B cell (primary cell): ENCODE measurements around the gene RARS2. TPM values are rescaled to one million over a fixed set of nuclear protein-coding genes. Genes with fewer than 3 reads are reported as not detected.

ENCODE experiments used
- ATAC-seq: fragments of 200-7000 bp; cut with Tn5 transposase; one replicate; pipeline ENCODE4 v1.10.0; 2021; ENCODE audit warnings: low read depth, mild to moderate bottlenecking, moderate number of reproducible peaks, moderate library complexity
- CTCF ChIA-PET: fragments of 350-600 bp; sonication (Branson Sonifier 250); formaldehyde crosslinking; loops from one replicate; lab custom pipeline; 2021; ENCODE audit warnings: antibody characterized with exemption, inconsistent platforms; lab: Charles Lee
- POLR2A ChIA-PET: fragments of 350-600 bp; sonication (Branson Sonifier 250); formaldehyde crosslinking; loops from one replicate; lab custom pipeline; 2021; ENCODE audit warnings: antibody characterized with exemption; lab: Charles Lee
- DNase-seq: peaks from one replicate; pipeline ENCODE4 v3.0.0; 2013
- H2AFZ ChIP-seq: 2 replicates; pipeline ENCODE4 v1.6.1; 2012; ENCODE audit warnings: mild to moderate bottlenecking, low read depth, low read length; ENCODE audit not compliant: insufficient read depth, poor library complexity, severe bottlenecking
- H3K27ac ChIP-seq, 2 donors: 1 replicate in 1 of 2; 2 replicates in 1 of 2; pipeline ENCODE4 v1.5.1; 2012 to 2013; ENCODE audit warnings: low read length in 2 of 2, mild to moderate bottlenecking in 2 of 2, moderate library complexity in 1 of 2
- H3K27me3 ChIP-seq, 4 experiments: fragments of 200-600 bp in 1 of 4; sonication (generic) in 1 of 4; replicated peaks in 1 of 4; 1 replicate in 2 of 4; 2 replicates in 2 of 4; pipeline versions ENCODE4 v1.6.1 to v1.7.0; 2013 to 2016; ENCODE audit warnings: low read length in 3 of 4, mild to moderate bottlenecking in 2 of 4, mixed read lengths in 1 of 4, moderate library complexity in 1 of 4; ENCODE audit not compliant: insufficient read depth in 4 of 4, control insufficient read depth in 3 of 4; ENCODE audit errors: control extremely low read depth in 1 of 4
- H3K36me3 ChIP-seq, 2 experiments: replicated peaks in 1 of 2; 1 replicate in 1 of 2; 2 replicates in 1 of 2; pipeline versions ENCODE4 v1.6.1 to v1.7.1; 2013; ENCODE audit warnings: low read length in 1 of 2; ENCODE audit not compliant: insufficient read depth in 2 of 2, control insufficient read depth in 1 of 2; ENCODE audit errors: control extremely low read depth in 1 of 2, extremely low read depth in 1 of 2
- H3K4me1 ChIP-seq, 2 donors: fragments of 200-600 bp in 1 of 2; sonication (generic) in 1 of 2; 1 replicate in 1 of 2; 2 replicates in 1 of 2; pipeline versions ENCODE4 v1.5.1 to v1.6.1; 2013 to 2017; ENCODE audit warnings: low read length in 2 of 2; ENCODE audit not compliant: control insufficient read depth in 2 of 2, insufficient read depth in 2 of 2
- H3K4me2 ChIP-seq: replicated peaks from 2 replicates; pipeline ENCODE3; 2012; ENCODE audit warnings: mild to moderate bottlenecking, low read depth, low read length; ENCODE audit not compliant: poor library complexity, severe bottlenecking
- H3K4me3 ChIP-seq, 5 experiments: fragments of 200-600 bp in 1 of 5; sonication (generic) in 1 of 5; 1 replicate in 3 of 5; 2 replicates in 2 of 5; pipeline versions ENCODE4 v1.5.1 to v1.7.0; 2011 to 2016; ENCODE audit warnings: low read length in 4 of 5, mild to moderate bottlenecking in 4 of 5, low read depth in 2 of 5, control low read depth in 1 of 5, moderate library complexity in 1 of 5; ENCODE audit not compliant: insufficient read depth in 1 of 5; ENCODE audit errors: control extremely low read depth in 1 of 5, extremely low read depth in 1 of 5
- H3K79me2 ChIP-seq: fragments of 200-600 bp; sonication (generic); one replicate; pipeline ENCODE4 v1.6.0; 2016; ENCODE audit warnings: low read length; ENCODE audit not compliant: control insufficient read depth, insufficient read depth
- H3K9ac ChIP-seq: fragments of 200-600 bp; sonication (generic); 2 replicates; pipeline ENCODE4 v1.6.1; 2017; ENCODE audit warnings: mild to moderate bottlenecking, low read length, moderate library complexity
- H3K9me3 ChIP-seq, 3 donors: one replicate each; pipeline versions ENCODE4 v1.6.1 to v1.7.1; 2013; ENCODE audit warnings: low read length in 2 of 3; ENCODE audit not compliant: control insufficient read depth in 2 of 3, insufficient read depth in 1 of 3; ENCODE audit errors: control extremely low read depth in 1 of 3
- H4K20me1 ChIP-seq: 2 replicates; pipeline ENCODE4 v1.6.0; 2012; ENCODE audit warnings: mild to moderate bottlenecking, low read length; ENCODE audit not compliant: insufficient read depth, control insufficient read depth, poor library complexity, severe bottlenecking
- H3K27ac Mint-ChIP-seq: one replicate; pipeline ENCODE4 v1.8.0; 2021; ENCODE audit warnings: mixed read lengths
- H3K27me3 Mint-ChIP-seq: one replicate; pipeline ENCODE4 v1.8.0; 2021; ENCODE audit warnings: mixed read lengths
- H3K4me1 Mint-ChIP-seq: one replicate; pipeline ENCODE4 v1.8.0; 2021; ENCODE audit warnings: mixed read lengths
- H3K4me3 Mint-ChIP-seq: one replicate; pipeline ENCODE4 v1.8.0; 2021; ENCODE audit warnings: mixed read lengths
- H3K9me3 Mint-ChIP-seq: one replicate; pipeline ENCODE4 v1.8.0; 2022; ENCODE audit warnings: mixed read lengths; ENCODE audit not compliant: insufficient read depth
- EZH2 ChIP-seq: IDR thresholded peaks from 2 replicates; pipeline ENCODE4 v1.6.1; 2012; ENCODE audit warnings: borderline replicate concordance, low read depth, mild to moderate bottlenecking, moderate library complexity, low read length; ENCODE audit not compliant: insufficient read depth, poor library complexity, severe bottlenecking
- WGBS: methylation state at CpG from one replicate; pipeline ENCODE4 v1.1.5; 2013; ENCODE audit warnings: missing lambda C conversion rate; ENCODE audit not compliant: insufficient coverage; 5-methylcytosine and 5-hydroxymethylcytosine counted together
- intact Hi-C: fragments of 100-400 bp; cut with micrococcal nuclease; formaldehyde crosslinking; loops from one replicate; pipeline ENCODE4 v1.10.0; 2022
- polyA plus RNA-seq: library from polyadenylated mRNA; depleted of rRNA; stranded (reverse); fragments of >200 nt; gene quantifications from 2 replicates; pipeline ENCODE4 v1.2.3, GENCODE V29; 2012
- total RNA-seq, 2 donors: library from RNA; stranded (reverse); fragments of 120-200 nt in 1 of 2; gene quantifications; 1 replicate in 1 of 2; 2 replicates in 1 of 2; pipeline versions ENCODE4 v1.2.3 to v1.2.4, GENCODE V29; 2013 to 2022
- TF ChIP-seq, protein P1 (sequence below): fragments of 200-600 bp; IDR thresholded peaks from one replicate; pipeline ENCODE4 v1.8.0; 2022; ENCODE audit warnings: antibody characterized with exemption, mild to moderate bottlenecking

Gene RARS2
- total and polyA plus RNA-seq, 2 donors (not counting 1 experiment from before 2014, with no cell fraction given) = 7.1 to 38.7 TPM

DNA sequence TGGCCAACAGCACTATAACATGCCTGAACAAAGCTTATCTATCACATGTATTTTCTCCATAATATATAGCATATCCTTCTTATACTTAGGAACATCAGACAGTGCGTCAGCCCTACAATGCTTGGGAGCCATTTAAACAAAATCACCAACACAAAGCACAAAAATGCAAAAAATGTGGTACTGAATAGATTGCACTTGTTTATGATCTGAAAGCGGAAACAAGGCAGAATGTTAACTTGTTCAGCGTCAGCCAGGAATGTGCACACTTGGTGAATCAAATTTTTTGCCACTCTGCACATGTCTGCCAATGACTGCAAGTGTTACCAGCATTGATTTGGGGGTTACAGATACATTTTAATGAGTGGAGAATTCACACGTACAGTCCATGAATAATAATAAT, 102.2 kb downstream of the RARS2 start:
- Mint-ChIP-seq H3K4me1 (no peaks in the 10 kb centered on the region), H3K27me3 (no peaks in the 10 kb centered on the region), H3K9me3 (no peaks in the 10 kb centered on the region), H3K27ac (no peak overlapping the region), H3K4me3 (no peak overlapping the region)
- DNase-seq (no peak), ATAC-seq (no peak)
- Histone ChIP-seq H3K9ac (no peak overlapping the region), H3K9me3 (no peaks in the 10 kb centered on the region), H3K4me1 (no peaks in the 10 kb centered on the region), H2AFZ (no peak overlapping the region), H3K4me3 (no peak overlapping the region), H3K36me3 (peaks cover 0 to 1% of the 10 kb centered on the region in 2 experiments), H4K20me1 (no peaks in the 10 kb centered on the region), H3K79me2 (peaks cover 5% of the 10 kb centered on the region), H3K27ac (no peak overlapping the region), H3K4me2 (no peak overlapping the region), H3K27me3 (no peaks in the 10 kb centered on the region)
- ChIA-PET CTCF (no interaction called here), POLR2A (no interaction called here)
- WGBS = 100% methylated on average over 2 of the region's 4 CpGs
- TF ChIP-seq, protein P1, sequence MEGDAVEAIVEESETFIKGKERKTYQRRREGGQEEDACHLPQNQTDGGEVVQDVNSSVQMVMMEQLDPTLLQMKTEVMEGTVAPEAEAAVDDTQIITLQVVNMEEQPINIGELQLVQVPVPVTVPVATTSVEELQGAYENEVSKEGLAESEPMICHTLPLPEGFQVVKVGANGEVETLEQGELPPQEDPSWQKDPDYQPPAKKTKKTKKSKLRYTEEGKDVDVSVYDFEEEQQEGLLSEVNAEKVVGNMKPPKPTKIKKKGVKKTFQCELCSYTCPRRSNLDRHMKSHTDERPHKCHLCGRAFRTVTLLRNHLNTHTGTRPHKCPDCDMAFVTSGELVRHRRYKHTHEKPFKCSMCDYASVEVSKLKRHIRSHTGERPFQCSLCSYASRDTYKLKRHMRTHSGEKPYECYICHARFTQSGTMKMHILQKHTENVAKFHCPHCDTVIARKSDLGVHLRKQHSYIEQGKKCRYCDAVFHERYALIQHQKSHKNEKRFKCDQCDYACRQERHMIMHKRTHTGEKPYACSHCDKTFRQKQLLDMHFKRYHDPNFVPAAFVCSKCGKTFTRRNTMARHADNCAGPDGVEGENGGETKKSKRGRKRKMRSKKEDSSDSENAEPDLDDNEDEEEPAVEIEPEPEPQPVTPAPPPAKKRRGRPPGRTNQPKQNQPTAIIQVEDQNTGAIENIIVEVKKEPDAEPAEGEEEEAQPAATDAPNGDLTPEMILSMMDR = no peak
- no peak for TF ChIP-seq EZH2
- intact Hi-C loops = no loop called here

DNA sequence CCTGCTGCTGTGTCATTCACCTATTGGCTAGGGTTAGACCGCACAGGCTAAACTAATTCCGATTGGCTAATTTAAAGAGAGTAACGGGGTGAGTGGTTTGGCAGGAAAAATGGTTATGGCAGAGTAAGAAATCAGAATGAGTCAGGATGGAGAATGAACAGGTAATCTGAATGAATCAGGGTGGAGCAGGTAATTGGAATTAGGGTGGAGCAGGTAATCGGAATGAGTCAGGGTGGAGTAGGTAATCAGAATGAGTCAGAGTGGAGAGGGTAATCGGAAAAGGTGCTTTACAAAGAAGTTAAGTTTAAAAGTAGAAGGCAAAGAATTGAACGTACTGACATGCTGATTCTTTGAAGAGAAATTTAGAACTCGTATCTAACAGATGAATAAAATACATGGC, 105.3 kb downstream of the RARS2 start:
- H3K27me3 Mint-ChIP-seq = no peaks in the 10 kb centered on the region
- H3K4me1 Mint-ChIP-seq = no peaks in the 10 kb centered on the region
- 100% methylated on average over 7 of the region's 7 CpGs for WGBS
- Histone ChIP-seq H3K4me2 (no peak overlapping the region), H3K27ac (no peak overlapping the region), H3K4me3 (no peak overlapping the region), H3K79me2 (peaks cover 10% of the 10 kb centered on the region), H3K9ac (no peak overlapping the region), H3K9me3 (no peaks in the 10 kb centered on the region), H3K27me3 (no peaks in the 10 kb centered on the region), H3K4me1 (no peaks in the 10 kb centered on the region), H4K20me1 (no peaks in the 10 kb centered on the region), H2AFZ (no peak overlapping the region), H3K36me3 (peaks cover 0 to 1% of the 10 kb centered on the region in 2 experiments)
- no peak for DNase-seq
- intact Hi-C loops = no loop called here
- no peak overlapping the region for H3K27ac Mint-ChIP-seq
- H3K9me3 Mint-ChIP-seq = no peaks in the 10 kb centered on the region
- no peak for TF ChIP-seq EZH2
- TF ChIP-seq, protein P1 = no peak
- ChIA-PET CTCF (no interaction called here), POLR2A (no interaction called here)
- H3K4me3 Mint-ChIP-seq = no peak overlapping the region
- ATAC-seq = no peak
